Stimulated activated naive CD4-positive, alpha-beta T cell treated with Interleukin-2 at 50 U/mL for 16 hours (primary cell): Measurements from ENCODE around the gene MYRF.

ENCODE experiments used
- DNase-seq: peaks from one replicate; lab custom pipeline; 2025; lab: John Stamatoyannopoulos, UW

MYRF gene

DNA sequence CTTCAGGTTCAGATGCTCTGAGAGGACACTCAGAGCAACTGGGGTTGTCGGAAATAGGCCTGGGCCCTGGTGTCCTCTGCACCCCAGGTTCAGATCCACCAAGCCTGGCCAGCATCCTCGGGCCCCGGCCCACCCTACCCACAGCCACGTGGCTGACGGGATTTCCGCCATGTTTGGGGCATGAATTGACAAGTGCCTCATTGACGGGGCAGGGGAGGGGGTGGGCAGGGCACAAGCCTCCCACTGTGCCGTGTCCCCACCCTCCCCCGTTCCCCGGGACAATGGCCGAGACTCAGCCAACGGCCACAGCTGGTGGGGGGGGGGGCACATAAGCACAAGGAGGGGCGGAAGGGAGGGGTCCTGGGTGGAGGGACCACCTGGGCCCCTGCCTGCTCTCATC lies 8.5 kb downstream of the MYRF start:
- no peak for DNase-seq

DNA sequence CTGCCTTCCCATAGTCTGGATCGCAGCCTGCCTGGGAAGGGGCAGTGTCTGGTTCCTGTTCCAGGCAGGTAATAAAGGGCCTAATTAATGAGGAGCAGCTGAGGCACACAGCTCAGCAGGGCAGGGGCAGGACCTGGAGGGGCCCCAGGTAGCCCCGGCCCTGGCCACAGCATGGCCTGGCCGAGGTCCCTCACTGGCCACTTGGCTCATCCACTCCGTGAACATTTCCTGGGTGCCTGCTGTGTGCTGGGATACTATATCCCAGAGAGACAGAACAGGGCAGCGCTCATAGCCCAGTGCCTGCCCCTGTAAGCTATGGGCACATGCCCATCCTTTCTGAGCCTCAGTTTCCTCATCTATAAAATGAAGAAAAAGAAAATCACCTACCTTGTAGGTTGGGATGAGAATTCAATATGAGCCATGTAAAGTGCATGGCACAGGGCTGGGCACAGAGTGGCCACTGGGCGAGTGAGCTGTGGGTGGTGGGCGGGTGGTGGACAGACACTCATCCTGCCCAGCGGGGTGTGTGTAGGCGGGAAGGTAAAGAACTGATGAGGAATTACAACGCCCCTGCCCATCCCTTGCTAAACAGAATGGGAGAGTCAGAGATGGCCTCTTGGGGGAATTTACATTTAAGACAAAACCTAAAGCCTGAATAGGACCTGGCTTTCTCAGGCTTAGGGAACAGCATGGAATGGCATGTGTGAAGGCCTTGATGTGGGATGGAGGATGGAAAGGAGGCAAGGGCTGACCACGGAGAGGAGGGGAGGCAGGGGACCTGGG lies 9.2 kb downstream of the MYRF start:
- DNase-seq: no peak

DNA sequence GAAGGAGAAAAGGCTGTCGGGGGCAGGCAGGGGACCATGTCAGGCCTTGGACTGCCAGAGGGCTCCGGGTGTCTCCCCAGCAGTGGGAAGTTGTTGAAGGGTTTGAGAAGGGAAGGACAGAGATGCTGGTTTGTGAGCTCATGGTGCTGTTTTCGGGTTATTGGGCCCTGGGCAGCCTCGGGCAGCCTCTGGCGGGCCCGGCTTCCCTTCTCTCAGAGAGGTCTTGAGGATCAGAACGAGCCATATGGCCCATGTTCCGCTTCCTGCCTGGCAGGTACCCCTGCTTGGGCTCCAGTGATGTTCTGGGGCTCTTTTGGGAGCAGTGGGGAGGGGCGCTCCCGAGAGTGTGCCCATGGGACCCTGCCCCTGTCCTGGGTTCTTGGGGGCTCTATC lies 9.8 kb downstream of the MYRF start:
- DNase-seq: no peak

DNA sequence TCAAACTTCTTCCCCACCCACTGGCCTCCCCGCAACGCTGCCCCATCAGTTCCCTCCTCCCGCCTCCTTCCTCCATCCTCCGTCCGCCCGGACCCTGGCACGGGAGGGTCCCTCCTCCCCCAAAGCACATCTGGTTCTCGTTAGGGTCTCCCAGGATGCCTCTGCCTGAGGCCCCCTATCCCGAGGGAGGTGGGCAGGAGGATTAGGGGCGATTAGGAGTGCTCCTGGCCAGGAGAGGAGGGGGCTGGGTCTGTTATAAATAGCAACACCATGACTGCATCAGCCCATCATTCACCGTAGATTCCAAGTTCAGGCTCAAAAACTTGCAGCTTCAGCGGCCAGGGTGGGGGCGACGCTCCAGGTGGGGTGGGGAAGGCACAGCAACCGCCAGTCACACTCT lies 10.4 kb downstream of the MYRF start:
- no peak for DNase-seq

DNA sequence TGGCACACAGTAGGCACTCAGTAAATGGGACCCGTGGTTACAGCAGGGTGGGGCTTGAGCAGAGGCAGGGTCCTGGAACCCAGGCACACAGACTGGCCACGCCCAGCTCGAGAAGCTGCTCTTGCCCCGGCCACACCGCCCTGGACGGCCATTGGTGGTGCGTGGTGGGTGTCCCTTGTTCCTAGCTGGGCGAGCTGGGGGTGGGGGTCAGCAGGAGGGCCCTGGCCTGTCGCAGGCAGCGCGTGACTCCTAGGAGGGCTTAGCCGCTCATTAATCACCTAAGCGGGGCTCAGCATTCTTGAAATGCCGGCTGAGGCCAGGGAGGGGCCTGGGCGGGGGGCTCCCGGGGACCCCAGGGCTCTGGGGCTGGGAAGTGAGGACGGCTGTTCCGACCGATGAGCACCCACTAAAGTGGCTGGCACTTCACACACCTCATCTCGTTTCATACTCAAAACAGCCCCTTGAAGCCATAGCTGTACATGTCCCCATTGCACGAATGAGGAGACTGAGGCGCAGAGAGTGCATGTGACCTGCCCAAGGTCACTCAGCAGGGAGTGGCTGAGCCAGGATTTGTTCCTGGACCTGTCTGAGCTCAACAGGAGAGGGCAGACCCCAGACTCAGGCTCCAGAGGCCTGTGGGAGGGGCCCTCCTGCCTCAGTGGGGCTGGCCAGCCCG lies 11.6 kb downstream of the MYRF start:
- DNase-seq: no peak

DNA sequence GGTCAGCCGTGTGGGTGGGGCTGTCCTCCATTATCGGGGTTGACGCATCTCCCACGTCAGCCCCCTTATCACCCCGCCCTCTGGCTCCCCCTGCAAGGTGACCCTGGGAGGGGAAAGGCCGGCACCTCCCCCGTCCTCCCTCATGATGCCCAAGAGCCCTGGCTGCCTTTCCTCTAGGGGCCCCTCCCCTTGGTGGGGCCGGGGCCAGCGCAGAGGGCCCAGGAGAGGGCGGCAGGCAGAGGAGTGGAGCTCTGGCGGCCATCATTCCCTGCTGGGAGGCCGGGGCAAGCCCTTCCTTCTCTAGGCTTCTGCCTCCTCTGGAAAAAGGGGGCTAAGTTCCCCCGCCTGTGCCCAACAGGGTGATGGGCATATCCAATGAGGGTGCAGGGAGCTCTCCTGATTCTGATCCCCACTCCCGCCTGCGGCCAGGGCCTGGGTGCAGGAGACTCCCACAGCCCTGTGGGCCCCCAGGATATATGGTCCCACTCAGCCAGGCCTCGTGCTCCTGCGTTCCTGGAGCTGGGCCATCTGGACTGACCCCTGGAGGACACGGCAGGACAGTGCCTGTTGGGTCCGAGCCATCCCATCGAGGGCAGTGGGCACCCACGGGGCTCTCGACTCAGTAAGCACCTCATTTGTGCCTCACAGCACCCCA lies 12.3 kb downstream of the MYRF start:
- DNase-seq: no peak

DNA sequence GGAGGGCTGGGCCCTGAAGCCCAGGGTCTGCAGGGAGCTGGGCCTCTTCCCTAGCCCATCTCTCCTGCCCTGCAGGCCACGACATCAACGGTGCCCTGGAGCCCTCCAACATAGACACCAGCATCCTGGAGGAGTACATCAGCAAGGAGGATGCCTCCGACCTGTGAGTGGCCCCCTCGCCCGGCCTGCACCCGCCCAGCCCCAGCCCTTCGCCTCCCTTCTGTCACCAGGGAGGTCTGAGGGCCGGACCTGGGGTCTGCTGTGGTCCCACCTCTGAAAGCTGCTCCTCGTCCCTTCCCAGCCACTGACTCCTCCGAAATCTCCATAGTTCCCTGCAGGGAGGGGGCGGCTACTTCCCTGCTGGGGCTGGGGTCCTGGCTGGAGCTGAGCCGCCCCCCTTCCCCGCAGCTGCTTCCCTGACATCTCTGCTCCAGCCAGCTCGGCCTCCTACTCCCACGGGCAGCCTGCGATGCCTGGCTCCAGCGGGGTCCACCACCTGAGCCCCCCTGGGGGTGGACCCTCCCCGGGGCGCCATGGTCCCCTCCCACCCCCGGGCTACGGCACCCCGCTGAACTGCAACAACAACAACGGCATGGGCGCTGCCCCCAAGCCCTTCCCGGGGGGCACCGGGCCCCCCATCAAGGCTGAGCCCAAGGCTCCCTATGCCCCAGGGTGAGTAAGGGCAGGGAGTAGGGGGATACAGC lies 13.3 kb downstream of the MYRF start:
- no peak for DNase-seq

DNA sequence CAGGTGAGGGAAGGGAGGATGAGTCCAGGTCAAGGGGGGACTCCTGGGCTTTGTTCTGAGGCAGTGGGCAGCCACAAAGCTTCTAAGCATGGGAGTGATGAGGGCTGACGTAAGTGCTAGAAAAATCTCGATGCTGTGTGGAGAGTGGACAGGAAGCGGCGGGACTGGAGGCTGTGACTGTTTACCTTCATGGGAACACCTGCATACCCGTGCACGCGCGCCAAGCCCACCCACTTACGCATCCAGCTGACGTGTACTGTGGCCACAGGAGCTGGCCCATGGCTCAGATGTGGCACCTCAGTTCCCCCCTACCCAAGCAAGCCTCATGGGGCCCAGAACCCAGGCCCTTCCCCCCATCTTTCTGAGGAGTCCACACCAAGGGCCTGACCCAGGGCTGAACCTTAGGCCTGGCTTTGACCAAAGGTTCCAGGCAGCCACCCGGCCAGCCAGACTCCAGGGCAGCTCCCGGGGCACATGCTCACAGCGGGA lies 14.0 kb downstream of the MYRF start:
- no peak for DNase-seq

DNA sequence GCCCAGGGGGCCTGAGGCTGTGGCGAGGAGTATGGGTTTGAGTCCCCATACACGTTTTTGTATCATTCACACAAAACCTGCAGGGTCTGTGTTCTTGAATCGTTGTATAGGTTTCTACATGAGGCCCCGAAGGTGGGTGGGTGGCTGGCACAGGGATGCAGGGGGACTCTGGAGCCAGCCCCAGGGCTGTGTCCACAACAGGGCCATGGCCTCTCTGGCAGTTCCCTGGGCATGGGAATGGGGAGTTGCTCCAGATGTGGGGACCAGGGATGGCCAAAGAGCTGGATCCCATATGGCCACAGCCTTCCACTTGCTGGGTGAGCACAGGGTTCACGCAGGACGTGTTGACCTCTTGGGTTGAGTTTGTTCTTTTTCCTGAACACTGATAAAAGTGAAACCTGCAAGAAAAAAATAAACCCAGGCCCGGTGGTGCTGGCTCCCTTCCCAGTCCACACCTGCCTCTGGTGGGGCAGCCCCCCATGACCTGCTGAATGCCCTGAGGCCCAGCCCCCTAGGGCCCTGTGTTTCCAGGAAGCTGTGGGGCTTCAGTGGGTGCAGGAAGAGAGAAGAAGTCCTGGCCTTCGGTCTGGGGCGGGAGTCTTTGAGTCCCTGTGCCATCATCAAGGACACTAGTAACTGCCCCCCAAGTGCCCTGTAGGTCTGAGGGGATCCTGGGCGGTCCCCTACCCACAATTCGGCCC lies 16.1 kb downstream of the MYRF start:
- no peak for DNase-seq

DNA sequence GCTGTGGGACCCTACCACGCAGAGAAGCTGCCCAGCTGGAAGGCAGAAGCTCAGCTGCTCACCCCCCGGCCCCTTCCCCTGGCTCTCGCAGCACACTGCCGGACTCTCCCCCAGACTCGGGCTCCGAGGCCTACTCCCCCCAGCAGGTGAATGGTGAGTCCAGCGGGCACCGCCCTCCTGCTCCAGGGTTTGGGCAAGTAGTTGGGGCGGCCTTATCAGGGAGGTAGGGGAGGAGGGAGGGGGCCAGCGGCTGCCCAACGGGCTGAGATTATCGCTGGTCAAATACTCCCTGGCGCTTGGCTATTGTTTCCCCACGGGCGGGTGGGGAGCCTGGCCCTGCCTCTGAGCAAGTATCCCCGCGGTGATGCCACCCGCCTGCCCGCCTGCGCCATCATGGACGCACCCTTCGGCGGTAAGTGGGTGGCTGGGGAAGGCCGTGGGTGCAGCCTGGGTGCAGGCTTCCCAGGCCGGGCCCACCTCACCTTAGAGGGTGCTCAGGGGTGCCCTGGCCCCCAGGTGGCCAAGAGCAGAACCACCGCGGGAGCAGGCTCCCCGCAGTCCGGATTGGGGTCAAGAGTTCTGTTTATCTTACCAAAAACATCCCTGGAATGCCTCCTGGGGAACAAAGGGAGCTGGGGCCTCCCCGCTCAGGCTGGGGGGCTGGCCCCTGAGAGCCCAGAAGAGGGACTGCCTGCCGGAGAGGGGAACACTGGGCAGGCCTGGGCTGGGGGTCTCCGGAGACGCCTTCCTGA lies 16.9 kb downstream of the MYRF start:
- DNase-seq: no peak

DNA sequence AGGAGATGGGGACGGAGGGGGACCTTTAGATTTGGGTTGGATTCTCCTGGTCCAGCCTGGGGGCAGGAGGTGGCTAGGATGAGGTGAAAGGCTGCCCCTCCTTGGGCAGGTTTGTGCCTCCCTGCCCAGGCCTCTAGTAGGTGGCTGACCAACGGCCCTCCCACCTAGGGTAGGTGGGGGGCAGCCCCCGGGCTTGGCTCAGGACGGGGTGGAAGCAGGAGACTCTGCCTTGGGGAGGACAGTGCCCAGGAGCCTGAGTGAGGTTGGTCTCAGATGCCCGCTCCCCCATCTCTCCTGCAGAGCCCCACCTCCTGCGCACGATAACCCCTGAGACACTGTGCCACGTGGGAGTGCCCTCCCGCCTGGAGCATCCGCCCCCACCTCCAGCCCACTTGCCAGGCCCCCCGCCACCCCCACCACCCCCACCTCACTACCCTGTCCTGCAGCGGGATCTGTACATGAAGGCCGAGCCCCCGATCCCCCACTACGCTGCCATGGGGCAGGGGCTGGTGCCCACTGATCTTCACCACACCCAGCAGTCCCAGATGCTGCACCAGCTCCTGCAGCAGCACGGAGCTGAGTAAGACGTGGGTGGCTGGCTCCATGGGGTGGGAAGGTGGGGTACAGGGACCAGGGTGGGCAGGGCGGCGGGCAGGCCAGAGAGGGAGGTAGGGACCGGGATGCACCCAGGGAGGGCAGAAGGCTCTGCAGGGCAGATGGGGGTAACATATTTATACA lies 17.7 kb downstream of the MYRF start:
- no peak for DNase-seq

DNA sequence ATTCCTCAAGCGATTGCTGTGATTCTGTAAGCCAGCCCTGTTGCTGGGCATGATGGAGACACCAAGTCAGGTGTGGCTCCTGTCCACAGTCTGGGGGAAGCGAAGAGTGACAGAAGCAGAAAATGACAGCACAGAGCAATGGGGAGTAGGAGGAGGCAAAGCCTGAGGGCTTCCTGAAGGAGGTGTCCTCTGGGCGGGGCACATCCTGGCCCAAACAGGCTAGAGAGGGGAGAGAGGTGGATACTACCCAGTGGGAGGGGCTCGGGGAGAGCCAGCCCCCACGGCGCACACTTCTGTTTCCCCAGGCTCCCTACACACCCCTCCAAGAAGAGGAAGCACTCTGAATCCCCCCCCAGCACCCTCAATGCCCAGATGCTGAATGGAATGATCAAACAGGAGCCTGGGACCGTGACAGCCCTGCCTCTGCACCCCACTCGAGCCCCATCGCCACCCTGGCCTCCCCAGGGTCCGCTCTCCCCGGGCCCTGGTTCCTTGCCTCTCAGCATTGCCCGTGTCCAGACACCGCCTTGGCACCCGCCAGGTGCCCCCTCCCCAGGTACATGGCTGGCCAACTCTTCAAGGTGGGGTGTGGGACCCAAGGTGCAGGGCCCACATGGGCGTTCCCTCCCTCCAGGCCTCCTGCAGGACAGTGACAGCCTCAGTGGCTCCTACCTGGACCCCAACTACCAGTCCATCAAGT lies 18.9 kb downstream of the MYRF start:
- no peak for DNase-seq

DNA sequence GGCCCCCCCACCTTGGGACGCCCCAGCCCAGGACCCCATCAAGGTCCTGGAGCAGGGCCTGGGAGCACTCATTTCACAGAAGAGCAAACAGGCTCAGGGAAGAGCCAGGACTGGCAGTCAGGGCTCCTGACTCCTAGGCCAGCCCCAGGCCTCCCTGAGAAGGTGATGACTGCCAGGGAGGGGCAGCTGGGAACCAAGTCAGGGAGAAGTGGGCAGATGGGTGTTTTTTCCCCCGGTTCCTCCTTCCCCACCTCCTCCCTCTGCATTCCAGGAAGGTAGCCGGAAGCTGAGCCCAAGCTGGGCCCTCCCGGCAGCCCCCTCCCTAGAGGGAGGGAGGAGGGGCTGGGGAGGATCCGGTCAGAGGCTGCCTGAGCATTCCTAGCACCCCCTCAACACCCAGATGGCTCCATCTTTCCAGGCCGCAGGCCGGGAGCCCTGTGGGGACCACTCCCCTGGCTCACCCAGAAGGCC lies 19.6 kb downstream of the MYRF start:
- no peak for DNase-seq

DNA sequence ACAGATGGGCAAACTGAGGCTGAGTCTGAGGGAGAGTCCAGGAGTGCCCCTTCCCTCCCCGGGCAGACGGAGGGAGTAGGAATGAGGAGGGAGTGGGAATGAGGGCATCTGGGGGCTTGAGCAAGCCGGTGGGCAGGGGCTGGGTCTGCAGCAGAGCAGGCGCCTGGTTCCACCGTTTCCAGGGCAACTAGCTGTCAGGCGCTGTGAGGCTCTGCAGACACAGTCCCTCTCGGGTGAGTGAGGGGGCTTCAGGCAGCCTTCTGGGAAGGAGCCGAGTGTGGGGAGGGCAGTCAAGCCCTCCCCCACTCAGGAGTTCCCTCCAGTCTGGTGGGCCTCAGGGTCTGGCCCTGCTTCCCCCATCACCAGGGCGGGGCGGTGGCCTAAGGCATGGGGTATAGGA lies 20.9 kb downstream of the MYRF start:
- DNase-seq: no peak

DNA sequence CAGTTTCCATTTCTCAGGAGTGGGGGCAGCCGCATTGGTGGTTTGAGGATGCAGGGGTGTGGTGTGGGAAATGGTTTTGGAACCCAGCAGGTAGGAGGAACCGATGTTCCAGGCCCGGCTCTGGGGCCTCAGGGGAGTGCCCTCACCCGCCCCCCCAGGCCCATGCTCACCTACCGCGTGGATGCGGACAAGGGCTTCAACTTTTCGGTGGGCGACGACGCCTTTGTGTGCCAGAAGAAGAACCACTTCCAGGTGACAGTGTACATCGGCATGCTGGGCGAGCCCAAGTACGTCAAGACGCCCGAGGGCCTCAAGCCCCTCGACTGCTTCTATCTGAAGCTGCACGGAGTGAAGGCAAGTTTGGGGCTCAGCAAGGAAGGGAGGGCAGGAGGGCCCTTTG lies 21.4 kb downstream of the MYRF start:
- DNase-seq: no peak

DNA sequence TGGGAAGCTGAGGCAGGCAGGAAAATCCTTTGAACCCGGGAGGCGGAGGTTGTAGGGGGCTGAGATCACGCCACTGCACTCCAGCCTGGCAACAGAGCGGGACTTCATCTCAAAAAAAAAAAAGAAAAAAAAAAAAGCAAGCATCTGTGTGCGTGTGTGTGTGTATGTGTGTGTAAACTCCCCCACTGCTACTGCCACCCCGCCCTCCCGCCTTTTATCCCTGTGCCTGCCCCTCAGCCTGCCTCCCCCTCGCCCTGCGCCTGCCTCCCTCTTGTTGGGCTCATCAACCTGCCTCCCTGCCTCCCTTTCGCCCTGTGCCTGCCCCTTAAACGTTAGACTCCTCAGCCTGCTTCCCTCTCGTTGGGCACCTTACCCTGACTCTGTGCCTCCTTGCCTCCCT lies 22.0 kb downstream of the MYRF start:
- DNase-seq: no peak

DNA sequence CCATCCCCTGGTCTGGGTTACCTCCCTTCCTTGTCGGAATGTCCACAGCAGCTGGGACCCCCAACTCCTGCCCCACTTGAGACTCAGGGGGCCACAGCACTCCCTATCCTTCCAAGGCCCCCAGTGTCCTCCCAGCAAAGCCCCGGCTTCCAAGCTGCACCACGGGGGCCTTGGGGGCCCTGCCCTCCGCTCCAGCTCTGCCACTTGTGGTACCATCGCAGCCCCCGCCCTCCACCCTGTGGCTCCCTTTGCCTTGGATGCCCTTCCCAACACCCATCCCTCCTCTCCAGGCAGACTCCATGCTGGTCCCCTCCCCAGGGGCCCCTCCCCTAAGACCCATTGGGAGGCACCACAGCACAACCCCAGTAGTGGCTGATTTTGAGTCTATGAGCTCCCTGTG lies 22.7 kb downstream of the MYRF start:
- DNase-seq: no peak

DNA sequence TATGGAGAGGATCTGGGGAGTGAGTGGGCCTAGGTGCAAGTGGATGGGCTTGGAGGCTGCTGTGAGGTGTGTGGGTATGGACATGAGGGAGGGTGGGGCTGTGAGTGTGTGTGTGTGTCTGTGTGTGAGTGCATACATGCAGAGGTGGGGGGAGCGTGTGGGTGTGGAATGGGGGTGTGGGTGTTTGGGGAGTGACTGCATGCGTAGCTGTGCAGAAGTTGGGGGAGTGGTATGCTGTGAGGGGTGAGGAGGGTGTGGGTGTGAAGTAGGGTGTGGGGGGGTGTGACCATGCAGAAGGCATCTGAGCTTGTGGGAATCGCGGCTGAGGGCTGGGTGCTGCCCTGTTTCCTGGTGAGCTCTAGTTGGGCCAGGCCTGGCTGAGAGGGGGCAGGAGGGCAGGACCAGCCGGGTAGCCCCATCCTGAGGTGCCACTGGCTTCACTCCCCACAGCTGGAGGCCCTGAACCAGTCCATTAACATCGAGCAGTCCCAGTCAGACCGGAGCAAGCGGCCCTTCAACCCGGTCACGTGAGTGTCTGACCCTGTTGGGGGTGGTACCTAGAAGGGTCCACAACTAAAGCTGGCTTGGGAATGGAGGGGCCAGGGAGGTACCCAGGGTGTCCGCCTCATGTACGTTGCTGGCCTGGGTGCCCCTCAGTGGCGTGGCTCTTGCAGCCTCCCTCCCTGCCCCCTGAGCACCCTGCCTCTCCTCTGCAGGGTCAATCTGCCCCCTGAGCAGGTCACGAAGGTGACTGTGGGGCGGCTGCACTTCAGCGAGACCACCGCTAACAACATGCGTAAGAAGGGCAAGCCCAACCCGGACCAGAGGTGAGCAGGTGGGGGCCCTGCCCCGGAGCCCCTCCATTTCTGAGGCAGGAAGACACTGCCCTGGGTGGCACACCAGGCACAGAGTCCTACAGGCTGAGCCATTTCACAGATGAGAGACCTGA lies 23.4 kb downstream of the MYRF start:
- DNase-seq: no peak
